HPDE6-E6E7 (cell line): ENCODE data around the gene ANKRD53.

Experiments used
- DNase-seq: peaks from one replicate; pipeline ENCODE4 v3.0.0; 2011; ENCODE audit warnings: missing footprints; ENCODE audit errors: extremely low spot score

ANKRD53 gene

GRCh38 chr2:70965506-70965905, 12.9 kb upstream of the ANKRD53 start:
- no peak for DNase-seq

DNA sequence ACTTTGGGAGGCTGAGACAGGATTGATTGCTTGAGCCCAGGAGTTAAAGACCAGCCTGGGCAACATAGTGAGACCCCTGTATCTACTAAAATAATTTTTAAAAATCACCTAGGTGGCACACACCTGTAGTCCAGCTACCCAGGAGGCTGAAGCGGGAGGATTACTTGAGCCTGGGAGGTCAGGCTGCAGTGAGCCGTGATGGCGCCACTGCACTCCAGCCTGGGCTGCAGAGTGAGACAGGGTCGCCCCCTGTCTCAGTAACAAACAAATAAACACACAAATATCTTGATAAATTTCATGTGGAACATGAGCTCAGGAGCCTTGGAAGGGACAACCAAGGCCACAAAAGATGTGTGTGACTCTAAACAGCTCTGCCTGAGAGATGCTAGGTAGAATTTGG, 11.7 kb upstream of the ANKRD53 start:
- no peak for DNase-seq

- no peak for DNase-seq
Observed at GRCh38 chr2:70967189-70967588, 11.2 kb upstream of the ANKRD53 start.

DNA sequence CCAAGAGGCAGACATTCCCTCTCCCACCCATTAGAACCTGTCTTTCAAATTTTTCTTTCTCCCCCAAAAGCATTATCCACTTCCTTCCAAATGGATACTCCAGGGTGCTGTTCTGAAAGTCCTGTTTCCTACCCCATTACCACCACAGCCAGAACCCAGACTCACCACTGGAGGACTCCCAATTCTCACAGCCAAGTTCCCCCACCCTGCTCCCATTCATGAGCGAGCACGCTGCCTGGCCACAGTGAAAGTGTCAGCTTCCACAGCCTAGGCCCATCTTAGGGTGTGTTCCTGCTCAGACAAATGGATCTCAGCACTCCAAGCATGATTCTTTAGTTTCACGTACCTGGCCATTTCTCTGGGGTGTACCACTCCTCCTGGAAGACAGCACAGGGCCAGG, 3.8 kb upstream of the ANKRD53 start:
- no peak for DNase-seq

DNA sequence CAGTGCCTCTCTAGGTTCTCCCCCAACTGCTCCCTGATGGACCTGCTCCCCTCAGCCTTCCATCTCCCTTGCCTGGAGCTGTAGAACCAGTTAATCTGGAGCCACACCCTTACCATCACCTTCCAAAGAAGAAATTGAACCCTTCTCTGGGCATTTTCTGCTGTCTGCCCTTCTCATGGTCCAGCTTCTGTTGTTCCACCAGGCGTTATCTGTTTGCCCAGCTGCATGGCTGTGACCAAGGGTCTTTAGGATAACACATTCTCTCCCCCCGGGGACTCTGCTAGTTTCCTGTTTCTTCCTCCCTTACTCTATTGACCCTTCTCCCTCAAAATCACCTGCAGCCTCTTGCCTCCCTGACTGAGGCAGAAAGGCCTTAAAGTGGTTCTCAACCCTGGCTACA, 3.2 kb upstream of the ANKRD53 start:
- DNase-seq = no peak

DNA sequence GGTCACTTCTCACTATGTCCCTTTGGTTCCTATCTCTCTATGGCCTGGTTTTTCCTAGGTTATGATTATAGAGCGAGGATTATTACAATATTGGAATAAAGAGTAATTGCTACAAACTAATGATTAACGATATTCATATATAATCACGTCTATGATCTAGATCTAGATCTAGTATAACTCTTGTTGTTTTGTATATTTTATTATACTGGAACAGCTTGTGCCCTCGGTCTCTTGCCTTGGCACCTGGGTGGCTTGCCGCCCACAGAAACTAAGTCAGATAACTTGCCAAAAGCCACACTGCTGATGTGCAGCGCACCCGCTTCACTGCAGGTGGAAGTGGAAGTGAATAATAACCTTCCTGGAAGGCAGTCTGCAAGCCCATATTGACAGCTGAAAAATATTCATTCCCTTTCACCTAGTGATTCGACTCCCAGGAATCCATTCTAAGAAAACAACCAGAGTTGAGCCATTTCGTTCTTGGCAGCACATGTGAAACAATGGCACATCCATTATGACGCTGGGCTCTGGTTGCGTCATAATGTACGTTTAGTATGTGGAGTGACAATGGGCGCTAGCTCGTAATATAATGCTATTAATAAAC, 725 bp upstream of the ANKRD53 start:
- peak; percentile 33 for DNase-seq

- no peak for DNase-seq
Observed at GRCh38 chr2:70979180-70979488, 704 bp downstream of the ANKRD53 start.

GRCh38 chr2:70979626-70980025, 1.2 kb downstream of the ANKRD53 start:
- no peak for DNase-seq

DNA sequence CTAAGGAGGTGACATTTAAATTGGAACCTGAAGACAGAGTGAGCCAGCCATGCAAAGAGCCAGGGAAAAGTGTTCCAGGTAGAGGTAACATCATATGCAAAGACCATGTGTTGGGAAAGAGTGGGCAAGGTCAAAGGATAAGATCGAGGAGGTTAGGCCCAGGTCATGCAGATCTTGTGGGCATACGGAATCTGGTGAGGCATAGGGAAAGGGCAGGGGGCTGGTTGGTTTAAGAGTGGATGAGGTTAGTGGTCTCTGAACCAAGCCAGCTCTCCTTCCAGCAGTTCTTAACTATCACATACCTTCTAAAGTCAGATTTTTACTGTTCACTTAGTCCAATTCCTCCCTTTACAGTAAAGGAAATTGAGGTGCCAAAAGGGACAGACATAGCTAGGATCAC, 3.0 kb downstream of the ANKRD53 start:
- DNase-seq = no peak

DNA sequence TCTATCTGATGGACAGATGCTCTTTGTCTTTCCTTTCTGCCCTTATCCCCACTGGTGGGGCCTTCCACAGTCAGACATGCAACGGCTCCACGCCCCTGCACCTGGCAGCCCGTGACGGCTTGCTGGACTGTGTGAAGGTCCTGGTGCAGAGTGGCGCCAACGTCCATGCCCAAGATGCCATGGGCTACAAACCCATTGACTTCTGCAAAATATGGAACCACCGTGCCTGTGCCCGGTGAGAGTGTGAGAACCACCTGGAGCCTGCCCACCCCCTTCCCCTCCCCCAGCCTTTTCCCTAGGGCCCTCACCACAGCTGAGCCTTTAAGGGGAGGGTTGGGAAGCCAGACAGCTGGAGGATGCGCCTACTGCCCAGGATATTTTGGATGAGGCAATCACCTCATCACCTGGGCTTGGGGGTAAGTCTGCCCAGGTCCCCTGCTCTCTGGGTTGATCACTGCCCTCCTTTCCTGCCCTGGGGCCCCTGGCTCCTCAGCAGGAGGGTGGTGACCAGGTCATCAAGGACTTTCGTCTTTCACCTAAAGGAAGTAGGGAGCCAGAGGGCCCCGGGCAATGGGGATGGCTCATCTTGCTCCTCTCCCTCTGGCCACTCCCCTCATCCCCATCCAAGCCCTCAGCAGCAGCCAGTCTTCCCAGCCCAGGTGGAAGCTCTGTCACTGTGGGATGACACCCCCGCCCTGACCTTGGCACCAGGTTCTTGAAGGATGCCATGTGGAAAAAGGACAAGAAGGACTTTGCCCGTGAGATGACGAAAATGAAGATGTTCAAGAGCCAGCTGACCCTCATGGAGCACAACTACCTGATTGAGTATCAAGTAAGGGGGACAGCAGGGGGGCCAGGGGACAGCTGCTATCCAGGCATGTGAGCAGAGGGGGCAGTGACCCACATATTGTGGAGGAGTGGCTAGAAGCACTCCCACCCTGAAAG, 3.7 kb downstream of the ANKRD53 start:
- DNase-seq = no peak

DNA sequence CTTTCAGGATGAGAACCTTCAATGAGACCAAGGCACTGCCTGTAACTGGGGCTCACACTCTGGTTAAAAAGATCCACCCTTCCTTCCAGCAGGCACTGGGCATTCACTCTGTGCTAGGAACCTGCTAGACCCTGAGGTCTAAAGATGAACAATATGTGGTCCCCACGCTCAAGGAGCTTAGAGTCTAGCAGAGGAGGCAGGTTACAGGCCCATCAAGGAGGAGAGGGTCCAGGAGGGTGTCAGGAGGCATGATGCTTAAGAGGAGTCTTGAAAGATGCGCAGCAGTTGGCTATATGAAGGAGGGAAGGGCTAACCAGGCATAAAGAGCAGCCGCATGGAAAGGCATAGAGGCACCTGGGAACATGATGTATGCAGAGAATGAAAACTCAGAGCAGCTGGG, 4.5 kb downstream of the ANKRD53 start:
- no peak for DNase-seq

DNA sequence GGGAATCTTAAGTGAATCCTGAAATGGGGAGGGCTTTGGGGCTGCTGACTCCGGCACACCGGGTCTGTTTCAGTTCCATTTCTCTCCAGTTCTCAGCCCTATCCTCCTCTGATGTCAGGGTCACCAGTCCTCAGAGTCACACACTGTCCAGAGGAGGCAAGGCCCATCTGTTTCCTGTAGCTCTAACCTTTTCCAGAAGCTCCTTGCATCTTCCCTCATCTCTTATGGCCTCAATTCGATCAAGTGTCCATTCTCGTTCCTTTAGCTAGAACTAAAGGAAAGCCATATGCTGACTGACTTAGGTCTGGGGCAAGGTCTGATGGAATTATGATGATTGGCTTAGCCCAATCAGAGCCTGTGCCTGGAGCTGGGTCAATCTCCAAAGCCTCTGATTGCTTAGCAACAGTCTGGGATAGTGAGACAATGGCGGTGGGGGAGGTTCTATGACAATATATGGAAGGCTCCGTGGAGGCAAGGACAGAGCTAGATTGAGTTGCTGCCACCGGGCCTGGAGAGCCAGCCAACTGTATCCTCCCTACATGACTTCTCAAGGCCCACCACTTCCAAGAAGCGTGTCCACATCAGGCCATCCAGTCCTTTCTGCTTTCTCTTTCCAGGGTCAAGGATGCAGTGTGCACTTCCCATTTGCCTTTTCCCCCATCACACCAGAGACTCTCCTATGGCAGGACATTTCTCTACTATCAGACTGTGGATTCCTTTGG, 5.2 kb downstream of the ANKRD53 start:
- no peak for DNase-seq

DNA sequence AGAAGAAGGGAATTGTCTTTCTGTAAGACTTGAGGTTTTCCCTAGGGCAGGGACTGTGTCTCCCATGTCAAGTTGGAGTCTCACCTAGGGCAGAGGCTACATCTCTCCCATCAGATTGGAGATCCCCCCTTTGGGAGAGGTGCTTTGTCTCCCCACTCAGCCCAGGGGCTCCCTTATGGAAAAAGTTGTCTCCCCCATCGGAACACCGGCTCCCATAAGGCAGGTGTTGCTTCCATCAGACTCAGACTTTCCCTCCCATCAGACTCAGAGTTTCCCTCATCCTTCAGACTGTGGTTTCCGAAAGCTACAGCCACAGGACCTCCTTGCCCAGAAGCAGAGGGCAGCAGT, 5.8 kb downstream of the ANKRD53 start:
- no peak for DNase-seq

- peak; percentile 64 for DNase-seq
Observed at GRCh38 chr2:70984576-70985282, 6.3 kb downstream of the ANKRD53 start.

DNA sequence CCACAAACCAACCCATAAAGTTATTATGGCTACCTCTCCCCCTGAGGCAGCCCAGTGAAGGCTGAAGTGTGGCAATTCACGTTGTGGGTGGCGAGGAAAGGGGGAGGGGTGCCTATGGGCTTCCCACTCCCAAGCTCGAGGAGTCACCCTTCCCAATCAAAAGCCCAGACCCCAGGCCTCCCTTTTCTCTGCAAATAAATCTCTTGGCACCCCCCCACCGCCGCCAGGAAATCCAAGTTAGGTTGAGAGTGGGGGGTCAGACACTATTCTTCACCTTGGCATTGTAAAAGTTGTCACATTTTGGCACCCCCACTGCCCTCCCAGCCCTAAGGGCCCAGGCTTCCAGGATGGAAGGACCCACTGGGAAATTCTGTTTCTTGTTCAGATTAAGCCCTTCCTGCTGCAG, 6.9 kb downstream of the ANKRD53 start:
- no peak for DNase-seq

- no peak for DNase-seq
Observed at GRCh38 chr2:70985956-70986355, 7.5 kb downstream of the ANKRD53 start.

DNA sequence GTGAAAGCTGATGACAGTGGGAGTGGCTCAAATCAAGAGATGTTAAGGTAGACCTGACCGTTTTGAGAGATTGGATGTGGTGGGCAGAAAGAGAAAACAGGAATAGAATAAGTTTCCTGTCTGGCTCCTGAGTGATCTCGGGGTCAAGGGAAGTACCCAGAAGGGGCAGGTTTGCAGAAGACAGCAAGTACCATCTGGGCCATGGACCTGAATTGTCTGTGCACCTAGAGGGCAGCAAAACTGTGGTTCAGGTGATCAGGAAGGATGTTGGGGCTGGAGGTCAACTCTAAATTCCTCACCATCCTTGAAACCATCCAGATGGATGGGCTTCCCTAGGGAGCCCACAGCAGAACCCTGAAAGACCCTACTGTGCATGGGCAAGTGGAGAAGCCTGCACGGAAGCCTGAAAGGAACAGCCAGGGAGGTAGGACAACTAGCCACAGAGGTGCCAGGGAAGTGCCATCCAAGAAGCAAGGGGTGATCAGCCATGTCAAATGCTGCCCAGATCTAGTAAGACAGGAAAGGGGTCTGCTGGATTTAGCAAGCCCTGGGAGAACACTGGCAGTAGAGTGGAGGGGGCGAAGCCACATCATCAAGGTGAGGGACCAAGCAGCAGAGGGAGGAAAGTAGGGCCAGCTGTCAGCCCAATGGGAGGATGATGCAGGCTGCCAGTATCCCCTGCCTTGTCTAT, 8.2 kb downstream of the ANKRD53 start:
- no peak for DNase-seq

DNA sequence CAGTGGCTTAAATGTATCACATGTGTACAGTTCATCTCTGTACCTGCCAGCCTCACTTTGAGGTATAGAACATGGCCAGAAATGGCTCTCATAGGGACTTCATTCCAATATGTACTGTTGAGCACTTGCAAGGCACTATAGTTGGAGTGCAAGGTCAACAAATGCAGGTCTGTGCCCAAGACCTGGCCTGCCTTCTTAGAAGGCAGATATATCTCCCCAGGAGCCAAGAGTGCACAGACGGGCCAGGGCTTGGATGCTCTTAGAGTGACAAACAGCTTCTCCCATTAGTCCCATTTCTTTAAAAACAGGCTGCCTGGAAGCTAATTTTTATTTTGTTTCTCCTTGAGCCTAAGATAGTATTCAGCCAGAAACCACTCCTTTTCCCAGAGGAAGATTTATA, 9.0 kb downstream of the ANKRD53 start:
- no peak for DNase-seq

DNA sequence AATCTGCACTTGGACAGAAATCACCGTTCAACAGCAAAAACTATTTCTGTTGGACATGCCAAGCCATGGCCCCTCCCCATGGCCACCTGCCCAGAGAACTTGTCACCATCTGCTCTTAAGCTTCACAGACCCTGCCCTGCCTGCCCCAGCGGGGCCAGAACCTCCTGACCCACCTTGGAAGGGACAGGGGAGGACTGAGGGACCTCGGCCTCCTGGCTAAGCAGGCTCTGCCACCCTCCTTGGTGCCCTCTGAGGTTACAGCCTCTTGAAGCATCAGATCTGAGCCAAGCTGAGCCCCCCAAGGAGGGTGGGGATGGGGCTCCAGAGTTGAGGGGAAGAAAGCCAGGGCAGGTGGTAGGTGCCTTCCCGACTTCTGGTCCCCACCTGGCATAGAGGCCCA, 9.7 kb downstream of the ANKRD53 start:
- DNase-seq = no peak

- no peak for DNase-seq
Observed at GRCh38 chr2:70988726-70989648, 10.6 kb downstream of the ANKRD53 start.

- DNase-seq = no peak
Observed at GRCh38 chr2:70990216-70990615, 11.8 kb downstream of the ANKRD53 start.
